HG03064 (cell line): ENCODE results near the gene HYAL2.

ENCODE experiments used
- ATAC-seq: cut with Tn5 transposase; IDR thresholded peaks from one replicate; pipeline ENCODE4 v1.9.1; 2021; ENCODE audit warnings: low read depth; ENCODE audit not compliant: unreplicated experiment

Gene HYAL2

DNA sequence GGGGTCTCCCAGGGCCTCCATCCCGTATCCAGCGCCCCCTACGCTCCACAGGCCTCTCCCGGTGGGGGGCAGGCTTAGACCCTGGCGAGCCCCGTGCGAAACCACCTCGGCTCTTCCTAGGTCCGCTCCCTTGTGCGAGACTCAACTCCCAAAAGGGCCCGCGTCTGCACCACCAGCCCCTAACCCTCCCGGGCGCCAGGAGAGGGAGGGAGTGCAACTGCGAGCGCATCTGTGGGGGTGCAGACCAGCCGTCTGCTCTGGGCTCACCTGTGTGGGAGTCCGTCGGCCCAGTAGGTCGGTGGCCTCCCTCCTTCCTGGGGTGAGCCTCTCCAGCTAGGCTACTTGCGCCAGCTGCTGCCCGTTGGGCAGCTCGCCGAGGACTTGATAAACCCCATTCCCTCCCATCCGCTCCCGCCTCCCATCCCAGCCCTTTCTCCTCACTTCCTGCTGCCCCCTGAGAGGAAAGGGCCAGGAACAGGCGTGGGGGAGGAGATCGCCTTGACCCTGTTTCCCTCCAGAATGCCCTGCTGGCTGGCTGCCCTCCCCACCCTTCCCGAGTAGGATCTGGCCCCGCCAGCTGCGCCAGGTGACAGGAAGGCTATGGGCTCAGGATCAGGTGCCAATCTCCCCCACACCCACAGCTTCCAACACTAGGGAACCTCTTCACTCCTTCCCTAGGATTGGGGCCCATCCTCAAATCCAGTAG lies at the start of gene HYAL2:
Gene HYAL2 (minus strand): TSS at position 360 of the 706 bp plus-strand sequence. CDS start 2,256 bp downstream, outside the sequence.
- no peak for ATAC-seq

GRCh38 chr3:50371133-50371685 lies 48.7 kb upstream of the HYAL2 start:
- ATAC-seq: no peak

- no peak for ATAC-seq
Measured at GRCh38 chr3:50370594-50370993, 48.0 kb upstream of the HYAL2 start.

DNA sequence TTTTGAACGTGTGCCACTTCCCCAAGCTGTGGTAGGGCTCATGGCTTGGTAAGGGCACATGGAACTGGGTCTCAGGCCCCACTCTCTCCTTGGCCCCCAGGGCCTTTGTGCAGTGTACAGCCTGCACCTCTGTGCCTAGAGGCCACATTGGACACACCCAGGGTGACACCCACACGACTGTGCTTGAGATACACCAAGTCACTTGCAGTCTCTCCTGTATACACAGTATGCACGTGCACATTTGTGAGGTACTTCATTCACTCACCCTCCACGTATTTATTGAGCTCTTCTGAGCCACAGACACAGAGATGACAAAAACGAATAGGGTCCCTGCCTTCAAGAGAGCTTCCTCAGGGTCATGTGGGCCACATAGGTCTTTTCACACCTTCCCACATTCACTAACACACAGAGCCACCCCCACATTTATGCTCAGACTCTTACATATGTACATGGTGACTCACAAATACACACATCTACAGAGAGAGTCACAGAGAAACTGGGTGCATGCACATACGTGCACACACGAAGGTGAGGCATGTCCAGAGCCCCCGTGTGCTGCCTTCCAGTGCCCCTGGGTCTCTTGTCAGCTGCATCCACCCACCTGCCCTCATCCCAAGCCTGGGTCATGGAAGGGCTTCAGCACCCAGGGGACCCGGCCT lies 46.6 kb upstream of the HYAL2 start:
- ATAC-seq: no peak

GRCh38 chr3:50365842-50366220 lies 43.3 kb upstream of the HYAL2 start:
- ATAC-seq: no peak

- peak; percentile 71 for ATAC-seq
Measured at GRCh38 chr3:50365080-50365841, 42.7 kb upstream of the HYAL2 start.

GRCh38 chr3:50364573-50365079 lies 42.1 kb upstream of the HYAL2 start:
- no peak for ATAC-seq

DNA sequence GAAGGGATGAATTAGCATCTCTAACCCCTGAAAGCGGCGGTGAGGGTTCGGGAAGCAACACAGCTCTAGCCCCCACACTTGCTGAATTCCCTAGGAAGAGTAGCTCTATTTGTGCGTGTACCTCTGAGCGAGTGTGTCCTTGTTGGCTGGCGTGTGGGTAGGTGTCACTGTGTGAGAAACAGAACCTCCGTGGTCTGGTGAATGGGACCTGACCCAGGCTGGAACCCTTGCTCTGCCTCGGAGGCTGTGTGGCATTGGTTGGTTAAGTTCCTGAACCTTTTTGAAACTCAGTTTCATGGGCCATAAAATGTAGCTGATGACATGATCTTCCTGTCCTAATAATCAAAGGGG lies 37.2 kb upstream of the HYAL2 start:
- no peak for ATAC-seq

- peak; percentile 98 for ATAC-seq
Measured at GRCh38 chr3:50358911-50359759, 36.6 kb upstream of the HYAL2 start, which contains the start of gene TMEM115. Gene TMEM115, minus strand, starts transcription at chr3:50359521. Its CDS starts 458 bp downstream, at chr3:50359063.

DNA sequence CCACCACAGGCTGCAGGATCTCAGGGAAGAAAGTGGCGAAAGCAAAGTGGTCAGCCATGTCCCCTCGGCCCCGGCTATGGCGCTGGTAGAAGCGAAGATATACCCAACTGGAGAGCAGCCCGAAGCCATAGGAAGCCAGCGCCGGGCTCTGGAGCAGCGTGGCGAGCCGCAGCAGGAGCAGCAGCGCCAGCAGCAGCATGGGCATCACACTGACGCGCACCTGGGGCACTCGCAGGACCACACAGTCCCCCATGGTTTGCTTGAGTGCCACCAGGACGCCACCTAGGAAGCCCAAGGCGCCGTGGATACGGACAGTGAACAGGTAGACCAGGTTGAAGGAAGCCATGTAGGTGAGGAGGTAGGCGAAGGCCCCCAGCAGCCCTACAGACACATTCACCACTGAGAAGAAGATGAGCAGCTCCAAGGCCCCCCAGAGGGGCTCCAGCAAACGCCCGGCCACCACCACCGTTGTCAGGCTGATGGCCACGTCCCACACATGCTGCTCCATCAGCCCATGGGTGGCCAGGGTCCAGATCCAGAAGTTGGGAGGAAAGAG lies 35.9 kb upstream of the HYAL2 start:
- no peak for ATAC-seq

- no peak for ATAC-seq
Measured at GRCh38 chr3:50357481-50357880, 34.9 kb upstream of the HYAL2 start.

- ATAC-seq: no peak
Measured at GRCh38 chr3:50356553-50356952, 34.0 kb upstream of the HYAL2 start.

GRCh38 chr3:50355829-50356552 lies 33.4 kb upstream of the HYAL2 start:
- no peak for ATAC-seq

GRCh38 chr3:50354850-50355249 lies 32.3 kb upstream of the HYAL2 start:
- no peak for ATAC-seq

- no peak for ATAC-seq
Measured at GRCh38 chr3:50354186-50354764, 31.7 kb upstream of the HYAL2 start.

- ATAC-seq: no peak
Measured at GRCh38 chr3:50353245-50354004, 30.9 kb upstream of the HYAL2 start.

GRCh38 chr3:50352781-50353180 lies 30.2 kb upstream of the HYAL2 start:
- no peak for ATAC-seq

GRCh38 chr3:50351323-50351697 lies 28.8 kb upstream of the HYAL2 start:
- no peak for ATAC-seq
